GM18499 (cell line): ENCODE data around the gene TEX19.
"Not testable (repeated sequence)": the region's sequence is repeated elsewhere in the genome, so short reads cannot be mapped to it uniquely, and the experiment has no call there.

Experiments
- ATAC-seq: cut with Tn5 transposase; IDR thresholded peaks from one replicate; pipeline ENCODE4 v1.9.1; 2021; ENCODE audit warnings: moderate number of reproducible peaks; ENCODE audit not compliant: insufficient read depth, unreplicated experiment

The TEX19 gene

GRCh38 chr17:82351254-82351712 lies 7.8 kb upstream of the TEX19 start:
- ATAC-seq = no peak

DNA sequence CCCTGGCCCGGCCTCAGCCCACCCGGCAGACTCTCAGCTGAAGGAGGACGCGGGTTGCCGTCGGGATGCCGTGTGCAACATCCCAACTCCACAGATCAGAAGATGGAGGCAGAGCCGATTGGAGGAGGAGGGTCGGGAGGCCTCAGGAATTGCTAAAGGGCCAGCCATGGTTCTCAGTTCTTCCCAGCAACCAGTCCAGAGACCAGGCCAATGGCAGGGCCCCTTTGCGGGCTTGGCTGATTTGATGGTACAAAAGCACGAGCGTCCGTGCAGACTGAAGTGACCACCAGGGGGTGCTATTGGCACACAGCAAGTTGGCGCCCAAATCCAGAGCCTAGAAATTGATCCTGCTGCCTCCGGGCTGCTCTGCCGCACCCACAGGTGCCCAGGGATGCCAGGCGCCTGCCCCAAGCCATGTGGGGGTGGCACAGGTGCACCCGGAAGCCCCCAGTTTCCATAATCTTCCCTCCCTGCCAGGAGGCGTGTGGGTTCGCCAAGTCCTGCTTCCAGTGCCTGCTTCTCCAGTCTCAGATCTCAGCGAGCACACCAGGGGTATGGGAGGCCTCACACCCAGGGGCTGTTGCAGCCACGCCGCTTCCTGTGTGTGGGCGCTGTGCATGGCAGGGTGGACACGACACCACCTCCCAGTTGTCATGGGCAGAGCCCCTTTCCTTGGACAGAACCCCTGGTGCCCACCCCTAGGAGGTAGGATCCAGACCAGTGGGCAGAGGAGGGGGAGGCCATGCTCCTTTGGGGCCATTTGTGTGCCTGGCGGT lies 7.1 kb upstream of the TEX19 start:
- no peak for ATAC-seq

- no peak for ATAC-seq
These were observed 5.6 kb upstream of the TEX19 start for GRCh38 chr17:82353484-82353883.

DNA sequence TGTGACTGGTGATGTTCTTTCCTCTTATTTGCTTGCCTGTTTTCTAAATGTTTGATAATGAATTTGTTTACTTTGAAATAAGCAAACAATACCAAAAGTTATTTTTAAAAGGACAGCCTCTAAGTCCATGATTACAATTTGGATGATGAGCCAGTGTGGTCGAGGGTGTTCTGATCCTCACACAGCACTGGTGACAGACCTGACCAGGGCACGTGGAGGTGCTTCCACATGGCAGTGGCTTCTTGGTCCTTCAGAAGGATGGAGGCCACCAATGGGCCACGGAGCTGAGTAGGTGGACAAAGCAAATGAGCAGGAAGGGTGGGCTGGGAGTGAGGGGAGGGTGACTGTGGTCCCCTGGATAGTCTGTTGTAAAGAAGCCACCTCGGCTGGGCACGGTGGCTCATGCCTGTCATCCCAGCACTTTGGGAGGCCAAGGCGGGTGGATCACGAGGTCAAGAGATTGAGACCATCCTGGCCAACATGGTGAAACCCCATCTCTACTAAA lies 4.2 kb upstream of the TEX19 start:
- no peak for ATAC-seq

GRCh38 chr17:82355770-82356427 lies 3.1 kb upstream of the TEX19 start:
- no peak for ATAC-seq

- ATAC-seq = no peak
These were observed 2.1 kb upstream of the TEX19 start for GRCh38 chr17:82356845-82357355.

- ATAC-seq = no peak
These were observed 1.7 kb upstream of the TEX19 start for GRCh38 chr17:82357394-82357793.

DNA sequence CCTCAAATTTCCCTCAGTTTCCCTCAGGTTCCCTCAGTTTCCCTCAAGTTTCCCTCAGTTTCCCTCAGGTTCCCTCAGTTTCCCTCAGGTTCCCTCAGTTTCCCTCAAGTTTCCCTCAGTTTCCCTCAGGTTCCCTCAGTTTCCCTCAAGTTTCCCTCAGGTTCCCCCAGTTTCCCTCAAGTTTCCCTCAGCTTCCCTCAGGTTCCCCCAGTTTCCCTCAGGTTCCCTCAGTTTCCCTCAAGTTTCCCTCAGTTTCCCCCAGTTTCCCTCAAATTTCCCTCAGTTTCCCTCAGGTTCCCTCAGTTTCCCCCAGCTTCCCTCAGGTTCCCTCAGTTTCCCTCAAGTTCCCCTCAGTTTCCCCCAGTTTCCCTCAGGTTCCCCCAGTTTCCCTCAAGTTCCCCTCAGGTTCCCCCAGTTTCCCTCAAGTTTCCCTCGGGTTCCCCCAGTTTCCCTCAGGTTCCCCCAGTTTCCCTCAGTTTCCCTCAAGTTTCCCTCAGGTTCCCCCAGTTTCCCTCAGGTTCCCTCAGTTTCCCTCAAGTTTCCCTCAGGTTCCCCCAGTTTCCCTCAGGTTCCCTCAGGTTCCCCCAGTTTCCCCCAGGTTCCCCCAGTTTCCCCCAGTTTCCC lies 516 bp downstream of the TEX19 start:
- not testable (repeated sequence) for ATAC-seq

DNA sequence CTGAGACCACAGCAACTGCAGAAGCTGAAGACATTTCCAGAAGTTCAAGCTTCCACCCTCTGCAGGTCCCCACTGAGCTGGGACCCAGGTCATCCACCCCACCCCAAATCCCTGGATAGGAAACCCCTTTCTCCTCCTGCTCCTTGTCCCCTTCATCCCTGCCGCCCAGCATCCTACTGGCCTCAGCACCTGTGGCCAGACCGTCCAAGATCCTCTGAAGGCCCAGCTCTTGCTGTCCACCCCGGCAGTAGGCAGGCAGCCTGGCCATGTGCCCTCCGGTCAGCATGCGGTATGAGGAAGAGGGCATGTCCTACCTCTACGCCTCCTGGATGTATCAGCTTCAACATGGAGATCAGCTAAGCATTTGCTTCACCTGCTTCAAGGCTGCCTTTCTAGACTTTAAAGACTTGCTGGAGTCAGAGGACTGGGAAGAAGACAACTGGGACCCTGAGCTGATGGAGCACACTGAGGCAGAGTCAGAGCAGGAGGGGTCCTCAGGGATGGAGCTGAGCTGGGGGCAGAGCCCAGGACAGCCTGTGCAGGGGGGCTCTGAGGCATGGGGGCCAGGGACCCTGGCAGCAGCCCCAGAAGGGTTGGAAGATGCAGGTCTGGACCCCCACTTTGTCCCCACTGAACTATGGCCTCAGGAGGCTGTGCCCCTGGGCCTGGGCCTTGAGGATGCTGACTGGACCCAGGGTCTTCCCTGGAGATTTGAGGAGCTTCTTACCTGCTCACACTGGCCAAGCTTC lies 3.0 kb downstream of the TEX19 start:
- no peak for ATAC-seq

DNA sequence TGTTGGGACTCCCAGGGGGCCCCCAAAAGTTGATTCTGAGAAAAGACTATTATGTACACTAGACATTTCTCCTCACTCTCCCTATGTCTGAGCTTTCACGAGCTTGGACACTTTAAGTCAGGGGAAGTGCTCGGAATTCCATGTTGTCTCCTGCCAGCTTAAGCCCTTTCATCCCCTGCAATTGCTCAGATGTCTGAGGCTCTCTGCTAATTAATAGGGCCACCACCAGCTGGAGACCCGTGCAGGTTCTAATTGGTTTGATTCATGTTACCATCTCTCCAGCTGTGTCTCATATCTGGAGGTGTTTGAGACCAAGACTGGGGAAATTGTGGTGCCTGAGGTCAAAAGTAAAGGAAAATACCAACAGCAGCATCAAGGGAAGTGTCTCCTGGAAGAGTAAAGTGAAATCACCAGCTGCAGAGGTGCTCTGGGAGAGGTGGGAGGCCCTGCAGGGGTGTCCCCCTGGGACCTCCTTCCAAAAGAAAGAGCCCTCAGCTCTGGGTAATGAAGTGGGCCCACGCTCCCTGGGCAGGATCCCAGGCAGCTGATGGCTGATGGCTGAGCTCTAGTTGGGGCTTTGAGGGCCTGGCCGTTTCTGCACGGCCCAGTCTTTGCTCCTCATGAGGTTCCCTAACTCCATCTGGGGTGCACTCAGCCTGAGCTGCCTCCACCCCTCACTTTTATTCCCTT lies 6.7 kb downstream of the TEX19 start:
- no peak for ATAC-seq

GRCh38 chr17:82366749-82367148 lies 7.7 kb downstream of the TEX19 start:
- no peak for ATAC-seq

GRCh38 chr17:82367724-82368524 lies 8.9 kb downstream of the TEX19 start:
- no peak for ATAC-seq

DNA sequence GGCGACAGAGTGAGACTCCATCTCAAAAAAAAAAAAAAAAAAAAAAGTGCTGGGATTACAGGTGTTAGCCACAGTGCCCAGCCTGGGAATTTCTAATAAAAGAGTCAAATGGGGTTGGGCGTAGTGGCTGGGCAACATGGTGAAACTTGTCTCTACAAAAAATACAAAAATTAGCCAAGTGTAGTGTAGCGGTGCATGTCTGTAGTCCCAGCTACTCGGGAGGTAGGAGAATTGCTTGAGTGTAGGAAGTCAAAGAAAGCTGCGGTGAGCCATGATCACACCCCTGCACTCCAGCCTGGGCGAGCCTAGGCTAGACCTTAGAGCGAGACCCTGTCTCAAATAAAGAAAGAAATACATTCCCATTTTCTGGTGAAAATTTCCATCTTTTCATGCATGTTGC lies 10.2 kb downstream of the TEX19 start:
- ATAC-seq = no peak

DNA sequence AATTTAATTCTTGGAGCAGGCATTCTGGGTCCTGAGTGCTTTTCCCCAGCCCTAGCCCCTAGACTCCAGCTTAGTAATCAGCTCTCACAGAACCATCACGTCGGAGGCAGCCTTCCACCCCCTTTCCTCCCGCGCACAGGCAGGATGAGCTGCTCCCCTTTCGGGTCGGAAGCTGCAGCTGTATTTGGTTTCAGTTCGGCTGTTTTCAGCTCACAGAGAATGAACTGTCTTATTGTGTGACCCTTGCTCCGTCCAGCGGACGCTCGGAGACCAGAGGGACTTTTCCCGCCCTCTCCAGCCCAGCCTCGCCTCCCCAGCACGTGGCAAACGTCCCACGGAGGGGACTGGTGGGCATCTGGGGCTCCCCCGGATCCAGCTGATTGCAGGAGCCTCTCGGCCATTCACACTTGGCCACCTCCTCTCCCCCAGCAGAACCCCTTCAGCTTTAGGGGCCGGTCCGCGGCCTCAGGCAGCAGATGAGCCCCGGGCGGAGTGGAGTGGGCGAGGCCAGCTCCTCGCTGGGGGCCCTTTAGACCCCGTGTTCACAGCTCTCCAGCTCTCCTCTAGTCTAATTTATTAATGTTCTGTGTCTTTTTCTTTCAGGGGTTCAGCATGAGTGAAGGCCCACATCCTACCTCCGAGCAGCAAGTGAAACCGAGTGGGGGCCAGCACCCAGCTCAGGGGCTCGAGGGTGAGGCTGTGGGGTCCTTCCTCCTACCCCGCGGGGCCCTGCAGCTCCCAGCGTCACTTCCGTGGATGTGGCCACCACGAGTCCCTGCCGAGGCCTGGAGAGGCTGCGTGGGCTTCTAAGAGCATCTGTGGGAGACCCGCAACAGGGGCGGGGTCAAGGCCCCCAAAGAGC lies 11.7 kb downstream of the TEX19 start:
- no peak for ATAC-seq

- no peak for ATAC-seq
These were observed 12.5 kb downstream of the TEX19 start, which contains the start of gene UTS2R for GRCh38 chr17:82371333-82372248. UTS2R (plus strand) TSS chr17:82371765; CDS start chr17:82374325, 2,560 bp downstream.

- no peak for ATAC-seq
These were observed 13.4 kb downstream of the TEX19 start for GRCh38 chr17:82372249-82373071.
